Measurements from ENCODE around the gene ACAP1. TPM values are rescaled to one million over a fixed set of nuclear protein-coding genes. Genes with fewer than 3 reads are reported as not detected.
A peak's percentile ranks its signal among the peaks of the same experiment; 100 is the strongest.

ACAP1 gene
- total and polyA plus RNA-seq, 9 of the 15 experiments (the other 6 are each of a cell fraction or from before 2014, with no cell fraction given): 0.15 to 8.5 (median 2.4) TPM

DNA sequence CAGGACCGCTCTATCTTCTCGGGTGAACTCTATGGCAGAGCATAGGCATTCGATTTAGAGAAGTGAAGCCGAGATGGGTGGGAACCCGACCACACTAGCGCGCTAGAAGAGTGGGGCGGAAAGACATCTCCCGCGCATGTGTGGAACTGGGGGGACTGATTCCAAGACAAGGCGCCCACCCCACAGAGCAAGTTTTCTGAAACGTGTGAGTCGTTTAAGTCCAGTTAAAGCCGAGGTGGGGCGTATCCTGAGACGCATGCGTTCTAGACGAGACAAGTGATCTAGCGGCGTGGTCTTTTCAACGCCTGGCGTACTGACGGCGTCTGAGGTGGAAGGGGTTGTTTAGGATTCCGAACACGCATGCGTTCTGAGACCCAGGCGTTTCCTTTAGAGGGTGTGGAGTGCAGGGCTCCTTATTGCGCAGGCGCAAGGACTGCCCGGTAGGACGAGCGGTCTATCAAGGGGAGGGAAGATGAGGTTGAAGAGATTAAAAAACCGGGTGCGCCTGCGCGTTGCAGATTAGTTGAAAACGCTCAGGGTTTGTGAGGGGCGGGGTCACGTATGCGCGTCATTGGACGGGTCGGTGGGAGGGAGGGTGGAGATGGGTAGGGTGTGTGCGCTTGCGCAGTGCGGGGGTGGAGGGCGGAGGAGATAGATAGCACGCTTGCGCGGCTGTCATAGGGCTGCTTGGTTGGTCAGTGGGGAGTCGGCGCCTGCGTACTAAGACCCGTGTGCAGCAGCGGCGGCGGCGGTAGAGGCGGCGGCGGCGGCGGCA is 29.2 kb upstream of the ACAP1 start, which contains the start of gene EIF5A (continued):
- TF ChIP-seq SIN3B (IDR thresholded peaks at IDR 0.05; ENCODE audit: low read depth) (no peak), XRCC5 (IDR thresholded peaks at IDR 0.05; ENCODE audit: low read depth, low read length) (no peak), FOXJ3 (CRISPR knock-in tag; IDR thresholded peaks at IDR 0.05) (no peak), RUNX1 (IDR thresholded peaks at IDR 0.05; ENCODE audit: low read depth) (no peak), SMARCE1 (IDR thresholded peaks at IDR 0.05) (no peak), MCM2 (IDR thresholded peaks at IDR 0.05; ENCODE audit: low read depth) (no peak), ZNF507 (tag; conservative IDR thresholded peaks at IDR 0.05) (no peak), ZBTB1 (CRISPR knock-in tag; IDR thresholded peaks at IDR 0.05; ENCODE audit: borderline replicate concordance, low read depth) (peak; percentile 77; the same call in 1 of the 2 replicates), ZBTB7A (IDR thresholded peaks at IDR 0.05; ENCODE audit: borderline replicate concordance, control insufficient read depth, low read depth, low read length) (peak; percentile 16; the same call in 1 of the 2 replicates), CXXC5 (CRISPR knock-in tag; IDR thresholded peaks at IDR 0.05) (peak; percentile 61), ATF4 (CRISPR knock-in tag; IDR thresholded peaks at IDR 0.05) (no peak), ZC3H11A (IDR thresholded peaks at IDR 0.05; ENCODE audit: low read depth, low read length) (no peak), HDAC2 (IDR thresholded peaks at IDR 0.05) (no peak; the same call in 1 of the 2 replicates), STAG1 (CRISPR knock-in tag; IDR thresholded peaks at IDR 0.05; ENCODE audit: borderline replicate concordance) (no peak), RAD21 (CRISPR knock-in tag; conservative IDR thresholded peaks at IDR 0.05 in 1 of 2, IDR thresholded peaks at IDR 0.05 in 1 of 2) (no peak)
- TF ChIP-seq, protein P1, sequence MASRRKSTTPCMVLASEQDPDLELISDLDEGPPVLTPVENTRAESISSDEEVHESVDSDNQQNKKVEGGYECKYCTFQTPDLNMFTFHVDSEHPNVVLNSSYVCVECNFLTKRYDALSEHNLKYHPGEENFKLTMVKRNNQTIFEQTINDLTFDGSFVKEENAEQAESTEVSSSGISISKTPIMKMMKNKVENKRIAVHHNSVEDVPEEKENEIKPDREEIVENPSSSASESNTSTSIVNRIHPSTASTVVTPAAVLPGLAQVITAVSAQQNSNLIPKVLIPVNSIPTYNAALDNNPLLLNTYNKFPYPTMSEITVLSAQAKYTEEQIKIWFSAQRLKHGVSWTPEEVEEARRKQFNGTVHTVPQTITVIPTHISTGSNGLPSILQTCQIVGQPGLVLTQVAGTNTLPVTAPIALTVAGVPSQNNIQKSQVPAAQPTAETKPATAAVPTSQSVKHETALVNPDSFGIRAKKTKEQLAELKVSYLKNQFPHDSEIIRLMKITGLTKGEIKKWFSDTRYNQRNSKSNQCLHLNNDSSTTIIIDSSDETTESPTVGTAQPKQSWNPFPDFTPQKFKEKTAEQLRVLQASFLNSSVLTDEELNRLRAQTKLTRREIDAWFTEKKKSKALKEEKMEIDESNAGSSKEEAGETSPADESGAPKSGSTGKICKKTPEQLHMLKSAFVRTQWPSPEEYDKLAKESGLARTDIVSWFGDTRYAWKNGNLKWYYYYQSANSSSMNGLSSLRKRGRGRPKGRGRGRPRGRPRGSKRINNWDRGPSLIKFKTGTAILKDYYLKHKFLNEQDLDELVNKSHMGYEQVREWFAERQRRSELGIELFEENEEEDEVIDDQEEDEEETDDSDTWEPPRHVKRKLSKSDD (conservative IDR thresholded peaks at IDR 0.05; ENCODE audit: low read length): no peak
- TF ChIP-seq, protein P2, sequence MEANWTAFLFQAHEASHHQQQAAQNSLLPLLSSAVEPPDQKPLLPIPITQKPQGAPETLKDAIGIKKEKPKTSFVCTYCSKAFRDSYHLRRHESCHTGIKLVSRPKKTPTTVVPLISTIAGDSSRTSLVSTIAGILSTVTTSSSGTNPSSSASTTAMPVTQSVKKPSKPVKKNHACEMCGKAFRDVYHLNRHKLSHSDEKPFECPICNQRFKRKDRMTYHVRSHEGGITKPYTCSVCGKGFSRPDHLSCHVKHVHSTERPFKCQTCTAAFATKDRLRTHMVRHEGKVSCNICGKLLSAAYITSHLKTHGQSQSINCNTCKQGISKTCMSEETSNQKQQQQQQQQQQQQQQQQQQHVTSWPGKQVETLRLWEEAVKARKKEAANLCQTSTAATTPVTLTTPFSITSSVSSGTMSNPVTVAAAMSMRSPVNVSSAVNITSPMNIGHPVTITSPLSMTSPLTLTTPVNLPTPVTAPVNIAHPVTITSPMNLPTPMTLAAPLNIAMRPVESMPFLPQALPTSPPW (CRISPR knock-in tag; IDR thresholded peaks at IDR 0.05): peak; percentile 91
- TF ChIP-seq, protein P3, sequence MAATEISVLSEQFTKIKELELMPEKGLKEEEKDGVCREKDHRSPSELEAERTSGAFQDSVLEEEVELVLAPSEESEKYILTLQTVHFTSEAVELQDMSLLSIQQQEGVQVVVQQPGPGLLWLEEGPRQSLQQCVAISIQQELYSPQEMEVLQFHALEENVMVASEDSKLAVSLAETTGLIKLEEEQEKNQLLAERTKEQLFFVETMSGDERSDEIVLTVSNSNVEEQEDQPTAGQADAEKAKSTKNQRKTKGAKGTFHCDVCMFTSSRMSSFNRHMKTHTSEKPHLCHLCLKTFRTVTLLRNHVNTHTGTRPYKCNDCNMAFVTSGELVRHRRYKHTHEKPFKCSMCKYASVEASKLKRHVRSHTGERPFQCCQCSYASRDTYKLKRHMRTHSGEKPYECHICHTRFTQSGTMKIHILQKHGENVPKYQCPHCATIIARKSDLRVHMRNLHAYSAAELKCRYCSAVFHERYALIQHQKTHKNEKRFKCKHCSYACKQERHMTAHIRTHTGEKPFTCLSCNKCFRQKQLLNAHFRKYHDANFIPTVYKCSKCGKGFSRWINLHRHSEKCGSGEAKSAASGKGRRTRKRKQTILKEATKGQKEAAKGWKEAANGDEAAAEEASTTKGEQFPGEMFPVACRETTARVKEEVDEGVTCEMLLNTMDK (IDR thresholded peaks at IDR 0.05; ENCODE audit: borderline replicate concordance, insufficient read depth, low read depth, low read length, poor library complexity, severe bottlenecking): no peak
- TF ChIP-seq, protein P4, sequence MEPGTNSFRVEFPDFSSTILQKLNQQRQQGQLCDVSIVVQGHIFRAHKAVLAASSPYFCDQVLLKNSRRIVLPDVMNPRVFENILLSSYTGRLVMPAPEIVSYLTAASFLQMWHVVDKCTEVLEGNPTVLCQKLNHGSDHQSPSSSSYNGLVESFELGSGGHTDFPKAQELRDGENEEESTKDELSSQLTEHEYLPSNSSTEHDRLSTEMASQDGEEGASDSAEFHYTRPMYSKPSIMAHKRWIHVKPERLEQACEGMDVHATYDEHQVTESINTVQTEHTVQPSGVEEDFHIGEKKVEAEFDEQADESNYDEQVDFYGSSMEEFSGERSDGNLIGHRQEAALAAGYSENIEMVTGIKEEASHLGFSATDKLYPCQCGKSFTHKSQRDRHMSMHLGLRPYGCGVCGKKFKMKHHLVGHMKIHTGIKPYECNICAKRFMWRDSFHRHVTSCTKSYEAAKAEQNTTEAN (CRISPR knock-in tag; IDR thresholded peaks at IDR 0.05): no peak

Data from K562 (cell line).